ENCODE measurements around the gene MLN.

The MLN gene

GRCh38 chr6:33751771-33752645 lies 51.8 kb downstream of the MLN start:
- DNase-seq = no peak

- no peak for DNase-seq
Measured at GRCh38 chr6:33750244-33750991, 53.4 kb downstream of the MLN start.

- no peak for DNase-seq
Measured at GRCh38 chr6:33749401-33749800, 54.4 kb downstream of the MLN start.

DNA sequence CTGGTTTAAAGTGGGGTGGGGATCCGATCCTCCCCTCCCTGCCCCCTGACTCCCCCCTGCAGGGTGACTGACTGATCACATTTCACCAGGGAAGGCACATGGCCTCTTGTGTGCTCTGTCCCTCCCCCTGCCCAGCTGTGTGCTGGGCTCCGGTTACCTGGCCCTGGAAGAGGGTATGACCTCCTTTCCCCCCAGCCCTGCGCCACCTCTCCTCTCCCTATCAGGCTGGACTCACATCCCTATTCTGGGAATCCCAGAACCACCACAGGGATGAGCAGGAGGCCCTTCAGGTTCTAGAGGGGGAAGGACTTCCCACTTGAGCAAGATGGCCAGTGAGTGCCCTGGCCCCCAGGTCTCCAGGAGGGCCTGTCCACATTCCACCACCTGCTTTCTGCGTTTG lies 55.0 kb downstream of the MLN start:
- DNase-seq = no peak

DNA sequence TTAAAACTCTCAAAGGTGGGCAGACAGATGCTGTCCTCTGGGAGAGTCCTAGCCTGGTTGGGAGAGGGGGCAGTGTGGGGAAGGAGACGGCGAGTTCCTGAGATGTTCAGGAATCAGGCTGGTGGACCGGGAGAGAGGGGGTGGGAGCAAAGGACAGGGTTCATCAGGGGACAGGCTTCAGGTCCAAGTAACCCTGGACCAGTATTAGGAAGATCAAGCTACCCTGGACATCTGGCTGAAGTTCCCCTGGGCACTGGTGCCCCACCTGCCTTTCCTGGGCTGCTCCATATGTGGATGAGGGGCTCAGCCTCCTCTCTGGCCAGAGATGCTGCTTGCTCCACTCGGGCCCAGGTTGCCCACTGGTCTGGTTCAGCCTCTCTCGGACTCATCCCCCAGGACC lies 56.0 kb downstream of the MLN start:
- no peak for DNase-seq

GRCh38 chr6:33746651-33747100 lies 57.1 kb downstream of the MLN start, which contains the start of gene IP6K3:
Gene IP6K3, minus strand, starts transcription at chr6:33746905. Its CDS starts 11,429 bp downstream, at chr6:33735476.
- DNase-seq = no peak

GRCh38 chr6:33746036-33746600 lies 57.7 kb downstream of the MLN start:
- no peak for DNase-seq

DNA sequence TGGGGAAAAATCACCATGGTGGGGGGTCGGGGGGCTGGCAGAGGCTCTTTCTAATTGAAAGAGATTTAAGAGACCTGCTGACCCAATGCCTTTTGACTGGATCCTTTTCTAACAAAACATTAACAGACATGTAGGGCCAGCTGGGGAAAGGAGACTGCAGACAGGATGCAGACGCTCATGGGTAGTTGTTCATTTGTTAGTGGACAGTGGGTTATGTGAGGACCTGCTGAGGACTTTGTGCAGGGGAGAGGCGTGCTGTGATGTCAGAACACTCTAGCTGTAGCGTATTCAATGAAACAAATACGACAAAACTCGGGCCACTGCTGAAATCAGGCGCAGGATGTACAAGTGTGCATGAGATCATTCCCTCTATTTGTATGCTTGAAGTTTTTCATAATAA lies 58.3 kb downstream of the MLN start:
- DNase-seq = no peak

DNA sequence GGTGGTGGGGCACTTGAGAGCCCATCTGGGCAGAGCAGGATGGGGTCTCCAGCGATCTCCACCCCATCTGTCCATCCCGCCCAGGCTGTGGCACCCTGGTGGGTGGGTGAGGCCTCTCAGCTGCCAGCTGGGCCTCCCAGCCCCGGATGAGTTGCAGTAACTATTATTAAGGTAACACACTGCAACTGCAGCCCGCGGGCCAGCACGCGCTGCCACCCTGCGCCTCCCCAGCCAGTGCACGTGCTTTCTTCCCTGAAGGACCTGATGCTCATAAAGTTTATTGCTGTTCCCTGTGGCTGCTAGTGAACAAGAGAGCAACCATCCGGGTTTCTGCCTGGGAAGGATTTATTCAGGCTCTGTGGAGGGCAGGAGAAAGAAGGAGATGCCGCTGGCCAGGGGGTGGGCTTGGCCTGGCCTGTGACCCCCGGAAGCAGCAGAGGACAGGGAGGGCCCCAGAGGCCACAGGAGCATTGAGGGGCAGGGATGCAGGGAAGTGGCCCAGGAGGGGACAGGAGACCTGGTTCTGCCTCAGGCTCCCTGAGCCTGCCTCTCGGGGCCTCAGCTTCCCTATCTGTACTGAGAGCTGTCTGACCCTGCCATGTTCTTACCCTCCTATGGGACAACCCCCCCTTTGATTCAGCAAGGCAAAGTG lies 58.8 kb downstream of the MLN start:
- DNase-seq = no peak

Measured in T-helper 2 cell (primary cell).